Prostate gland (tissue), 2 donors: ENCODE measurements around the gene SETD2. TPM values are rescaled to one million over a fixed set of nuclear protein-coding genes. Genes with fewer than 3 reads are reported as not detected.
"Not testable (repeated sequence)": the region's sequence is repeated elsewhere in the genome, so short reads cannot be mapped to it uniquely, and the experiment has no call there.

Experiments
- DNase-seq: peaks from one replicate; pipeline ENCODE4 v3.0.0-alpha.2; 2019; ENCODE audit warnings: low spot score
- H3K27ac ChIP-seq, 2 donors: fragments of 200-600 bp; sonication (generic); 2 replicates each; pipeline ENCODE4 v1.5.1; 2017 to 2019
- H3K27me3 ChIP-seq: fragments of 200-600 bp; sonication (generic); replicated peaks from 2 replicates; pipeline ENCODE4 v1.5.1; 2019; ENCODE audit not compliant: insufficient read depth
- H3K36me3 ChIP-seq, 2 donors: fragments of 200-600 bp; sonication (generic); 1 replicate in 1 of 2; 2 replicates in 1 of 2; pipeline versions ENCODE4 v1.5.1 to v1.8.1; 2017 to 2019
- H3K4me1 ChIP-seq: fragments of 200-600 bp; sonication (generic); replicated peaks from 2 replicates; pipeline ENCODE4 v1.5.1; 2019
- H3K4me3 ChIP-seq, 2 donors: fragments of 200-600 bp; sonication (generic); 2 replicates each; pipeline ENCODE4 v1.5.1; 2017 to 2019
- H3K9me3 ChIP-seq: fragments of 200-600 bp; sonication (generic); 2 replicates; pipeline ENCODE4 v1.5.1; 2017
- POLR2A ChIP-seq: fragments of 450-650 bp; IDR thresholded peaks from one replicate; pipeline ENCODE4 v1.6.1; 2016; ENCODE audit warnings: antibody characterized with exemption, mild to moderate bottlenecking
- POLR2AphosphoS5 ChIP-seq: sonication (generic); formaldehyde crosslinking; IDR thresholded peaks from one replicate; pipeline ENCODE4 v1.6.1; 2017; ENCODE audit warnings: antibody characterized with exemption
- WGBS: methylation state at CpG from one replicate; pipeline ENCODE4 v1.1.5; 2018; 5-methylcytosine and 5-hydroxymethylcytosine counted together
- intact Hi-C: fragments of 100-400 bp; cut with DNase I; formaldehyde crosslinking; loops from one replicate; pipeline ENCODE4 v1.14.2; 2022
- total RNA-seq, 2 donors: library from RNA; depleted of rRNA; stranded (reverse); fragments of >200 nt; gene quantifications; one replicate each; pipeline ENCODE4 v1.1.0, GENCODE V29; 2016
- TF ChIP-seq, protein P1 (sequence below), 4 experiments: fragments of 200-600 bp in 2 of 4; fragments of 450-650 bp in 2 of 4; sonication (generic) in 2 of 4; IDR thresholded peaks; 1 replicate in 3 of 4; 2 replicates in 1 of 4; pipeline ENCODE4 v1.5.1; 2016 to 2019; ENCODE audit warnings: antibody characterized with exemption in 4 of 4, mild to moderate bottlenecking in 2 of 4, moderate library complexity in 2 of 4

SETD2 gene
- total RNA-seq, 2 donors from 2014 or later, result 49.8 to 56.2 TPM

DNA sequence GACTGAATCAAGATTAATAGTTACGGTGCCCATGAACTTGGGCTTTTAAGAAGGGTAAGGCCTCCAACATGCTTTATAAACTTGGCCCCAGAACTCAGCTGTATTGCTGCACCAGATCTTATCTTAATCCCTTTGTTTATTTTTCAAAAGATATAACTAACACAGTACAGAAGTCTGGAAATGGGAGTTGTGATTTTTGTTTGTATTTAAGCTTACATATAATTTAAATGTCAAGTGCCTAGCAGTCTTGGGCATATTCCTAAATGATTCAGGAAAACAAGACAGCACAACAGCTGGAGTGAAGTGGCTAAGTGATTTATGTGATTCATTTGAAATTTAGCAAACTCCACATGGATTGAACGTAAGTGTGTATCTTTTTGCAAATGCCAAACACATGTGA lies 128.3 kb downstream of the SETD2 start:
- no peak for DNase-seq
- H3K27me3 ChIP-seq, result no peaks in the 10 kb centered on the region
- no peak overlapping the region for H3K4me3 ChIP-seq
- H3K9me3 ChIP-seq, result no peaks in the 10 kb centered on the region
- 22% methylated on average over 2 of the region's 2 CpGs for WGBS
- peaks cover 0 to 4% of the 10 kb centered on the region in 2 donors for H3K36me3 ChIP-seq
- H3K27ac ChIP-seq, result no peak overlapping the region
- H3K4me1 ChIP-seq, result no peaks in the 10 kb centered on the region
- TF ChIP-seq POLR2AphosphoS5 (no peak), POLR2A (no peak)
- TF ChIP-seq, protein P1, sequence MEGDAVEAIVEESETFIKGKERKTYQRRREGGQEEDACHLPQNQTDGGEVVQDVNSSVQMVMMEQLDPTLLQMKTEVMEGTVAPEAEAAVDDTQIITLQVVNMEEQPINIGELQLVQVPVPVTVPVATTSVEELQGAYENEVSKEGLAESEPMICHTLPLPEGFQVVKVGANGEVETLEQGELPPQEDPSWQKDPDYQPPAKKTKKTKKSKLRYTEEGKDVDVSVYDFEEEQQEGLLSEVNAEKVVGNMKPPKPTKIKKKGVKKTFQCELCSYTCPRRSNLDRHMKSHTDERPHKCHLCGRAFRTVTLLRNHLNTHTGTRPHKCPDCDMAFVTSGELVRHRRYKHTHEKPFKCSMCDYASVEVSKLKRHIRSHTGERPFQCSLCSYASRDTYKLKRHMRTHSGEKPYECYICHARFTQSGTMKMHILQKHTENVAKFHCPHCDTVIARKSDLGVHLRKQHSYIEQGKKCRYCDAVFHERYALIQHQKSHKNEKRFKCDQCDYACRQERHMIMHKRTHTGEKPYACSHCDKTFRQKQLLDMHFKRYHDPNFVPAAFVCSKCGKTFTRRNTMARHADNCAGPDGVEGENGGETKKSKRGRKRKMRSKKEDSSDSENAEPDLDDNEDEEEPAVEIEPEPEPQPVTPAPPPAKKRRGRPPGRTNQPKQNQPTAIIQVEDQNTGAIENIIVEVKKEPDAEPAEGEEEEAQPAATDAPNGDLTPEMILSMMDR (IDR thresholded peaks at IDR 0.05), result no peak
- intact Hi-C loops, result no loop called here

DNA sequence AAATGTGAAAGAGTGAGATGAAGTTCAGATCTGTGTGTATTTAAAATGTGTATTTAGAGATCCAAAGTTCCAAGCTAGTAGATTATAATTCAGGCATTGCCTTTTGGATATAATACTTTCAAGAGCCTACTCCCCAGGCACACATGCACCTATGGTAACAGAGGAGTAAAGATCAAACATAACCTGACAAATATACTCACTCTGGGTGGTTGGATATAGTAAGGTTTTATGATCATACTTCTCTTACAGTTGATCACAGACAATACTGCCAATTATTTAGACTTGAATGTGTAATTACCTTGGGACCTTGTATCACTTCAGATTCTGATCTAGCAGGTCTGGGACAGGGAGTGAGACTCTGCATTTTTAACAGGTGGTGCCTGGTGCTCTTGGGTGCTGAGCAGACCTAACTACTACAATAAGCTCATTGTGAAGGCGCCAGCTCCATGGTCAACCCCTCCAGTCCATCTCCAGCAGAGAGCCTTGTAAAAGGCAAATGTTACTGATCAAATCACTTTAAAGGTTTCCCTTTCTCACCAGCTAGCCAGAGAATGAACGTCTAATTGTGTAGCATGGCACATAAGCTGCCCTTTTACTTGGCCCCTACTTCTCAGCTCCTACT lies 128.9 kb downstream of the SETD2 start:
- WGBS, result 34% methylated on average over 2 of the region's 2 CpGs
- H3K4me1 ChIP-seq, result no peaks in the 10 kb centered on the region

DNA sequence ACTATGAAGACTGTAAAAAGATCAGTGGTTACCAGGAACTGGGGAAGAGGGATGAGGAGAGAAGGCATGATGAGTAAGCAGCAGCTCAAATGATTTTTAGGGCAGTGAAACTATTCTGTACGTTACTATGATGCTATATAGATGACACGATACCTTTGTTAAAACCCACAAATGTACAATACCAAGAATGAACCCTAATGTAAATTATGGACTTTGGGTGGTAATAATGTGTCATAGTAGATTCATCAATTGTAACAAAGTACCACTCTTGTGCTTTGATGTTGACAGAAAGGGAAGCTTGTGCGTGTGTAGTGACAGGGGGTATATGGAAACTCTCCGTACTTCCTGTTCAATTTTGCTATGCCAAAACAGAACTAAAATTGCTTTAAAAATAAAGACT lies 132.9 kb downstream of the SETD2 start:
- DNase-seq, intact Hi-C loops, H3K9me3 ChIP-seq, H3K27ac ChIP-seq, H3K36me3 ChIP-seq, H3K27me3 ChIP-seq, H3K4me1 ChIP-seq, H3K4me3 ChIP-seq: not testable (repeated sequence)
- 73% methylated on average over 4 of the region's 4 CpGs for WGBS

More for the DNA sequence above, 128.9 kb downstream of the SETD2 start:
- H3K27ac ChIP-seq, result no peak overlapping the region
- no peak overlapping the region for H3K4me3 ChIP-seq
- peak; percentile 30 for DNase-seq
- peaks cover 0 to 4% of the 10 kb centered on the region in 2 donors for H3K36me3 ChIP-seq
- intact Hi-C loops, result no loop called here
- no peak for TF ChIP-seq POLR2A
- no peak for TF ChIP-seq POLR2AphosphoS5
- TF ChIP-seq, protein P1 (IDR thresholded peaks at IDR 0.05), result no peak
- no peaks in the 10 kb centered on the region for H3K27me3 ChIP-seq
- H3K9me3 ChIP-seq, result no peaks in the 10 kb centered on the region

DNA sequence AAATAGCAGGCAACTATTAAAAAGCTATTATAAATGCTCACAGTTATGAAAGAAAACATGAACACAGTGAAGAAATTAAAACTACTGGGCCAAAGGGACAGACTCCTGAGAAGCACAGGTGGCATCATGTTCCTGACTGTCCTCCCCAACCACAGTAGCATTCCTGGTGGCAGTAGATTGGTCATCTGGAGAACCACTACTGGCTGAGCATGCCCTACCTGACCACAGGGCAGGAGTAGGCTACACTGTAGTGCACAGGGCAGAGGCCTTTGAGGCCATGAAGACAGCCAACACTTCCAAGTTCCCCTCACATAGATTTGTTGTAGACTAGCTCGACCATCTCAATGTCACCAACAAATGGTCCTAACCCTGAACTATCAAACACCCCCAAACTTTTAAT lies 135.2 kb downstream of the SETD2 start:
- Histone ChIP-seq H3K36me3 (no peaks in the 10 kb centered on the region), H3K27me3 (no peaks in the 10 kb centered on the region), H3K4me1 (no peaks in the 10 kb centered on the region), H3K27ac (no peak overlapping the region), H3K4me3 (no peak overlapping the region), H3K9me3 (no peaks in the 10 kb centered on the region)
- TF ChIP-seq POLR2AphosphoS5 (no peak), POLR2A (no peak)
- TF ChIP-seq, protein P1 (IDR thresholded peaks at IDR 0.05), result no peak
- 100% methylated on average over 1 of the region's 1 CpG for WGBS
- DNase-seq, result no peak
- intact Hi-C loops, result no loop called here

DNA sequence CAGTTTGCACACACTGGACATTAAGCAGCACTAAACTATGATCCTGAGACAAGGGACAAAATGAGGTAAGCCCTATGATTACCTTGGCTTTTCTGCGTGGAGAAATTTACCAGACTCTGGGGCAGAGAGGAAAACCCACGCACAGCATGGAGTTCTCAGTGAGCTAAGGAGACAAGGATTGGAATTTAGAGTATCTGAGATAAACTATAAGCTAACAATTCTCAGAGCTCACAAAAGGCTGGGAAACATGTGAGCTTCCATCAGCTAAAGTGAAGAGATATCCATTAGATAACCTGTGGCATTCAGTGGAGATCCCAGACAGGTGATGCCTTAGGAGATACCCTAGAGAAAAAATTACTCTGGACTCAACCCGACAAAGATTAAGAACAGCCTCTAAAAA lies 135.8 kb downstream of the SETD2 start:
- 80% methylated on average over 3 of the region's 3 CpGs for WGBS

DNA sequence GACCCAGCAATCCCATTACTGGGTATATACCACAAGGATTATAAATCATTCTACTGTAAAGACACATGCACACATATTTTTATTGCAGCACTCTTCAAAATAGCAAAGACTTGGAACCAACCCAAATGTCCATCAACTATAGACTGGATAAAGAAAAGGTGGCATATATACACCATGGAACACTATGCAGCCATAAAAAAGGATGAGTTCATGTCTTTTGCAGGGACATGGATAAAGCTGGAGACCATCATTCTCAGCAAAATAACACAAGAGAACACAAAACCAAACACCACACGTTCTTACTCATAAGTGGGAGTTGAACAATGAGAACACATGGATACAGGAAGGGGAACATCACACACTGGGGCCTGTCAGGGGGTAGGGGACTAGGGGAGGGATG lies 137.5 kb downstream of the SETD2 start:
- H3K27me3 ChIP-seq, H3K27ac ChIP-seq, intact Hi-C loops, H3K9me3 ChIP-seq, H3K4me3 ChIP-seq, DNase-seq, H3K36me3 ChIP-seq, H3K4me1 ChIP-seq: not testable (repeated sequence)
- WGBS, result 96% methylated on average over 1 of the region's 1 CpG

More for the DNA sequence above, 135.8 kb downstream of the SETD2 start:
- Histone ChIP-seq H3K4me3 (no peak overlapping the region), H3K27me3 (no peaks in the 10 kb centered on the region), H3K27ac (no peak overlapping the region), H3K4me1 (no peaks in the 10 kb centered on the region), H3K36me3 (no peaks in the 10 kb centered on the region), H3K9me3 (no peaks in the 10 kb centered on the region)
- DNase-seq, result no peak
- intact Hi-C loops, result no loop called here
- no peak for TF ChIP-seq POLR2A
- TF ChIP-seq, protein P1 (IDR thresholded peaks at IDR 0.05), result no peak
- TF ChIP-seq POLR2AphosphoS5, result no peak
